ENCODE results near the gene SPAG9. TPM values are rescaled to one million over a fixed set of nuclear protein-coding genes. Genes with fewer than 3 reads are reported as not detected.

Gene SPAG9
- total RNA-seq, 1 donor from 2014 or later = 72.9 TPM

DNA sequence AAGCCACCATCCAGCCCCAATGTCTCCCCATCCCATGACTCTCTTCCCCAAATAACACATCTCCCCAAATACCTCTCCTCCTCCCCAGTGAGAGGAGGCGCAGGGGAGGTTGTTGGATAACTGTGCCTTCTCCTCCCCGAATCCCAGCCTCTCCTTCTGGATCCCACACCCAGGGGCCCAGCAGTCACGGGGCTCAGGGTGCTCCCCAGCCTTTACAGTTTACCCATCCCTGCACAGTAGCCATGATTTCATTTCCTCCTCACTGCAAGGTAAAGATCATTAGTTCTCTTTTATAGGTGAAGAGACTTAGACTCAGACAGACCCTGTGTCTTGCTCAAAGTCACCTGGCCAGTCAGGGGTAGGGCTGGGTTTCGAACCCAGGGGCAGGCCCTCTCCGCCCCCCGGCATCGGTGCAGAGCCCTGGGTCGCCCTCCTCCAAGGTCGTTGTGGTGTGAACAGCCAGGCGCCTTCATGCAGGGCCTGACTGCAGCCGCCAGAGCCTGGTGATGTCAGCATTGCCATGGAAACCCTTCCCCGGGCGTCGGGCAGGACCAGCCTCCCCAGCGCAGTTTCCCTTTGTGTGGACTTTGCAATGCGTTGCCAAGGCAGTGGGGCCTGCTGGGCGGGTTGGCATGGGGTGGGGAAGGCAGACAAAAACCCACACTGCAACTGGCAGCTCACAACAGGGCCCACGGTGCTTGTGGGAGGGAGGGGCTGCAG is 201.2 kb downstream of the SPAG9 start:
- H3K4me1 Mint-ChIP-seq = peaks cover 30% of the 10 kb centered on the region
- no peak overlapping the region for H3K4me3 Mint-ChIP-seq
- TF ChIP-seq, protein P1, sequence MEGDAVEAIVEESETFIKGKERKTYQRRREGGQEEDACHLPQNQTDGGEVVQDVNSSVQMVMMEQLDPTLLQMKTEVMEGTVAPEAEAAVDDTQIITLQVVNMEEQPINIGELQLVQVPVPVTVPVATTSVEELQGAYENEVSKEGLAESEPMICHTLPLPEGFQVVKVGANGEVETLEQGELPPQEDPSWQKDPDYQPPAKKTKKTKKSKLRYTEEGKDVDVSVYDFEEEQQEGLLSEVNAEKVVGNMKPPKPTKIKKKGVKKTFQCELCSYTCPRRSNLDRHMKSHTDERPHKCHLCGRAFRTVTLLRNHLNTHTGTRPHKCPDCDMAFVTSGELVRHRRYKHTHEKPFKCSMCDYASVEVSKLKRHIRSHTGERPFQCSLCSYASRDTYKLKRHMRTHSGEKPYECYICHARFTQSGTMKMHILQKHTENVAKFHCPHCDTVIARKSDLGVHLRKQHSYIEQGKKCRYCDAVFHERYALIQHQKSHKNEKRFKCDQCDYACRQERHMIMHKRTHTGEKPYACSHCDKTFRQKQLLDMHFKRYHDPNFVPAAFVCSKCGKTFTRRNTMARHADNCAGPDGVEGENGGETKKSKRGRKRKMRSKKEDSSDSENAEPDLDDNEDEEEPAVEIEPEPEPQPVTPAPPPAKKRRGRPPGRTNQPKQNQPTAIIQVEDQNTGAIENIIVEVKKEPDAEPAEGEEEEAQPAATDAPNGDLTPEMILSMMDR (IDR thresholded peaks at IDR 0.05; ENCODE audit: unreplicated experiment) = no peak
- H3K36me3 Mint-ChIP-seq = no peaks in the 10 kb centered on the region
- no peaks in the 10 kb centered on the region for H3K9me3 Mint-ChIP-seq
- no peak overlapping the region for H3K27ac Mint-ChIP-seq
- DNase-seq (ENCODE audit: low spot score in 2 of 2, unreplicated experiment in 2 of 2) = peak in 1 of 2 experiments; percentile 67
- no peaks in the 10 kb centered on the region for H3K27me3 Mint-ChIP-seq (ENCODE audit: low read depth)

DNA sequence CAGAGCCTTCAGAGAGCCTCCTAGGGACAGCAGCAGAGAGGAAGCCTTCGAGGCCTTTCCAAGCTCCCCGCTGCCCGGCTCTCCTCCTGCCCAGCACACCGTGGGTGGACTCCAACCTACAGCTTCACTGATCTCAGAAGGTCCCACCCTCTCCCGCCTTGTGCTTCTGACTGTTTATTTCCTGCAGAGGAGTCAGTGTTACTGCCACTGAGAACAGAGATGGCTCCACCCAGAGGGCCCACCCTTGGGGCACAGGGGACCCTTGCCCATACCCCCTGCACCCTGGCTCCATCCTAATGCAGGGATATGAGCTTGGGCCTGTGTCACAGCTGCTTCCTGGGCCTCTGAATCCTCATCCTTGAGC is 201.8 kb downstream of the SPAG9 start:
- DNase-seq (ENCODE audit: low spot score in 2 of 2, unreplicated experiment in 2 of 2) = no peak
- Mint-ChIP-seq H3K4me3 (no peak overlapping the region), H3K27ac (no peak overlapping the region), H3K4me1 (peaks cover 33% of the 10 kb centered on the region), H3K9me3 (no peaks in the 10 kb centered on the region), H3K36me3 (no peaks in the 10 kb centered on the region), H3K27me3 (ENCODE audit: low read depth) (no peaks in the 10 kb centered on the region)
- TF ChIP-seq, protein P1 (IDR thresholded peaks at IDR 0.05; ENCODE audit: unreplicated experiment) = no peak

DNA sequence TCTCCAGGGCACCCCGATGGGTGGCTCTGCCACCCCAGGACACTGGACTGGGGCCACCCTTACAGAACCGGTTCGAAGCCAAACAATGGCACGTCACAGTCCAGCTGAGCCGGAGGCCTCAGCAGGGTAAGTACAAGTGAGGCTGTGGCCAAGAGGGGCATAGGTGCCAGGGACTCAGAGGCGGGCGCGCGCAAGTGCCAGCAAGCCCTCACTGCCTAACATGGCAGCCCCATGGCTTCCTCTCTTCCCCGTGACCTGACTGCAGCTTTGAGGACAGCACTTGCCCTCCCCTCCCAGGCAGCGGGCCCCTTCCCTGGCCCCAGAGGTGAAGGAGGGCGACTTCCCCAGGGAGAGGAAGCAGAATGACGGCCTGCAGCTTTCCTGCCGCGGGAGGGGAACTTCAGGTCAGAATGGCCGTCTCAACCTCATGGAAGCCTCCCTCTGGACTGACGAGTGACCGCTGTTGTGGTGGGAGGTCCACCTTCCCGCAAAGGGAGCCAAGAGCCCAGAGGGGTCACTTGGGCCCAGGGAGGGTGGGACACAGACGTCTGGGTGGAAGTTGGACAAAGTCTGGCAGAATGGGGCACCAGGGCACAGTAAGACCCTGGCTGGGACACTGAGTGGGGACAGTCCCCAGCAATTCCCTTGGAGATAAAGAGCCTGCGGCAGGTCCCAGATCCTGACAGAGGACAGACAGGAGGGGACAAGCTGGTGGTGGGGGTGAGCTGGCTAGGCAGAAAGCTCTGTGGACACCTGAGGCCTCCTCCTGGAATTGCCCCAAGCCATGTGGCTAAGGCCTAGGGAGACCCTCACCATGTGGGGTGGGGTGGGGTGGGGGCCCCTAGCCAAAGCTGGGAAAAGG is 202.4 kb downstream of the SPAG9 start:
- H3K27ac Mint-ChIP-seq = peak overlapping the region; percentile 50
- H3K27me3 Mint-ChIP-seq (ENCODE audit: low read depth) = no peaks in the 10 kb centered on the region
- H3K4me1 Mint-ChIP-seq = peaks cover 32% of the 10 kb centered on the region
- TF ChIP-seq, protein P1 (IDR thresholded peaks at IDR 0.05; ENCODE audit: unreplicated experiment) = no peak
- no peak overlapping the region for H3K4me3 Mint-ChIP-seq
- no peaks in the 10 kb centered on the region for H3K9me3 Mint-ChIP-seq
- H3K36me3 Mint-ChIP-seq = no peaks in the 10 kb centered on the region
- DNase-seq (ENCODE audit: low spot score in 2 of 2, unreplicated experiment in 2 of 2) = no peak

DNA sequence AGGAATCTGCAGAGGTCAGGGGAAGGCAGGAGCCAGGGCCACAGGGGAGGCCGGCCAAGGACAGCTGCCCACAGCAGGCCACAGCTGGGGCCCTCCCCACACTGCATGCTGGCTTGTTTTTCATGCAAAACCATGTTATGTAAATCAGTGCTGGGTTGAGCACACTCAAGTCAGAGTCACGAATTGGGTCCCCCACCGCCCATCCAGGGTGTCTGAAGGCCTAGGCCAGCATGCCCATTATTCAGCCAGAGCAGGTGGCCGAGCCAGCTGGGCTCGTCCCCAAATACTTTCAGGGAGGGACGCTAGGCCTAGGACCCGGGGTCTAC is 203.3 kb downstream of the SPAG9 start:
- DNase-seq (ENCODE audit: low spot score in 2 of 2, unreplicated experiment in 2 of 2) = no peak
- no peak overlapping the region for H3K27ac Mint-ChIP-seq
- H3K4me1 Mint-ChIP-seq = peaks cover 33% of the 10 kb centered on the region
- no peaks in the 10 kb centered on the region for H3K36me3 Mint-ChIP-seq
- no peak overlapping the region for H3K4me3 Mint-ChIP-seq
- H3K9me3 Mint-ChIP-seq = no peaks in the 10 kb centered on the region
- TF ChIP-seq, protein P1 (IDR thresholded peaks at IDR 0.05; ENCODE audit: unreplicated experiment) = no peak
- no peaks in the 10 kb centered on the region for H3K27me3 Mint-ChIP-seq (ENCODE audit: low read depth)

DNA sequence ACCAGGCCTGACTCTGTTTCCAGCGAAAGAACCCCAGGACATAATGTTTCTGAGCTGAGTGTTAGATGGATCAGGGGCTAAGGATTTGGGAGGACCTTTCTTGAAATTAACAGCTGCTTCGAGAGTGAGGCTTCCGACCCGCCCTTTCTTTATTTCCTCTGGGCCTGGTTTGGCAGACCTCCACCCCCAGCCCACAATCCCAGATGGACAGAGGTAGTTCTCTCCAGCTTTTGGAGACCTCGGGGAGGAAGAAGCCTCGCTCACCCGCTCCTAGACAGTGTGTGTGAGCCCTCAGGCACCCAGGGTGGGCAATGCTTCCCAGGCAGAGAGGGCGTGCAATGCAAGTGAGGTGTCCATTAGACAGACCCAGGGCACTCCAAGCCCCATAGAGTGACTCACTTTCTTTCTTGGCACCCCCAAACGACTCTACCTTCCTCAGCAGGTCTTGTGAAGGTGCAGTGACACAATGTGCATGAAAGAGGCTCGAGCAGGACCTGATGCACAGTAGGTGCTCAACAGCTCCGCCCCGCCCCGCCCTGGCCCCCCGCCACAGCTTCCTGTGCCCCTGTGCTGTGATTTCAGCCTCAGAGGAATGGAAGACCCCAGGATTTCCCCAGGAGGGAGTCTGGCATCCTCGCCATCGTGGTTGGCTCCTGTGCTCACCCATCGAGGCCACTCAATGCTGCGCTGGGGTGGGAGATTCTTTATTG is 203.8 kb downstream of the SPAG9 start:
- Mint-ChIP-seq H3K4me1 (peaks cover 33% of the 10 kb centered on the region), H3K27ac (no peak overlapping the region), H3K4me3 (no peak overlapping the region), H3K27me3 (ENCODE audit: low read depth) (no peaks in the 10 kb centered on the region), H3K36me3 (no peaks in the 10 kb centered on the region), H3K9me3 (no peaks in the 10 kb centered on the region)
- no peak for DNase-seq (ENCODE audit: low spot score in 2 of 2, unreplicated experiment in 2 of 2)
- TF ChIP-seq, protein P1 (IDR thresholded peaks at IDR 0.05; ENCODE audit: unreplicated experiment) = no peak

All from mesothelial cell of epicardium (in vitro differentiated cells).